GM12873 (cell line): ENCODE measurements around the gene DISC1.

ENCODE experiments used
- CTCF ChIP-seq: IDR thresholded peaks from 2 replicates; pipeline ENCODE4 v1.5.1; 2012; ENCODE audit warnings: low read depth, mild to moderate bottlenecking, moderate library complexity, low read length, control low read depth; ENCODE audit not compliant: insufficient read depth; ENCODE audit errors: missing control alignments

Gene DISC1

GRCh38 chr1:231879296-231879695 lies 252.7 kb downstream of the DISC1 start:
- no peak for TF ChIP-seq CTCF

DNA sequence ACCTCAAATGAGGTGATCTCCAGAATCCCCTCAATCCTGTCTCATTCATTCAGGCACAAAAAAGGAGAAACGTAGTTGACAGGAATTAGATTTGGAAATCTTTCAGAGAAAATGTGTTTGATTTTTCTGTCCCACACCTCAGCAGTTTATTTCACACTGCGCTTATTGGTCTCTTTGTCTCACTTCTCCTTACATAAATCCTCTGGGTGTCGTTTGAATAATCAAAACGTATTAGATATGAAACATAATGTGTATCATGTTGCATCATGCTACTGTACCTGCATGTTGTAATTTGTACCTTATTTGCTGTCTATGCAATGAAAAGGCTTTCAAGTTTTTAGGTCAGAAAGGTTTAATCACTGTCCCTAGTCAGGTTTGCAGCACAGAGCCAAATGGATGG lies 255.7 kb downstream of the DISC1 start:
- TF ChIP-seq CTCF, result no peak

DNA sequence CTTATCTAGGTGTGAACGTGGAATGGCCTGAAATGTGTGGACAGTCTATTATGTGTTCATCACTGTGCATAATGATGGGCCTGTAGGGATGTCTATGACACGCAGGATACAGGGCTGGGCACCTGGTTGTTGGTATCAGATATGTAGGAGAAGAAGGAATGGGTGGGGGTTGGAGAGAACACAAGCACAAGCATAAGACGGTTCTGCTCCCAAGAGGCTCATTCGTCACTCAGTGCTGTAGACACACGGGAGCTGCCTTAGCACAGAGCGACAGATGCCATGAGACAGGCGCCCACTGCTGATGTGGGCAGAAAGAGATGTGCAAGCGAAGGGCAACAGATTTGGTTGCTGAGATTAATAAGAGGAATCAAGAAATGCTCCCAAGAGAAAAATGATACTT lies 256.2 kb downstream of the DISC1 start:
- TF ChIP-seq CTCF, result no peak

DNA sequence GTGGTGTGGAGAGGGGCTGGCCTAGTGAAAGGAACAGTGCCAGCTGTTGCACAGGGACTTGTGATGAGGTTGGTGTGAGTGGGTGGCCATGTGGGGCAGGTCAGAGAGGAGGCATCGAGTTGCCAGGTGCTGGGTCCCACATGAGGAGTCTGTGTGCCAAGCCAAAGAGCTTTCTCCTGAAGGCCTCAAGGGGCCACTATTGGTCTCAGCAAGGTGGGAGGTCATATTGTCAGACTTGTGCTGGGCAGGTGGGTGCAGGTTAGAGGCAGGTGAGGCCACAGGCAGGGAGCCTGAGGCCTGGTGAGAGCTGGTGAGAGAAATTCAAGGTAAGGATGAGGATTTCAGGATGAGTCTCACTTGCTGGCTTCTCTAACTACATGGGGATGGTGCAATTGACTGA lies 256.8 kb downstream of the DISC1 start:
- TF ChIP-seq CTCF, result peak; percentile 18

DNA sequence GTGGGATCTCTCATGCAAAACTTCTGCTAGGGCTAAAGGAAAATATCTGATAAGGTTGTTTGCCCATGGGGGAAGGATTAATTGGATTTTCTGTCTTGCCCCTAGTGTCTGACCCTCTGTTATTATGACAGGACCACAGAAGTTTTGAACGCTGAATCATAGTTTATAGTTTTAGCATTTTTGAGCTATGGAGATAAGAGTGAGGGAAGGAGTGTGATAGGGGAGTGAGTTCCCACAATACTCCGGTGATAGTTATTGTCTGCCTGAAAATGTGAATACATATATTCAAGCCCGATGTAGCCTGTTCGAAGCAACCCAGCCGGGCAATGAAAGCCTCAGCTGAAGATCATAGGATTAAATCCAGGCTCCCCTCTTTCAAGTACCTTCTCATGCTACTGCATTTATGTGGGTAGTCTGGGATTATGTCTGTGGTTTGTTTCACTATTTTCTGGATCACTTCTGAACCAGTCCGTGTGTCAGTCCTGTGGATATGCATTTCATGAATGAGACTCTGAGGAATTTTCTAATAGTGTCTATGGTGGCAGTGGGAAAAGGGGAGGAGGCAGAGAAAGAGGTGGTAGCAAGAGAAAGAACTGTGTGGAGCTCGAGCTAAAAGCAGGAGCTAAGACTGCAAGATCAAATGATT lies 258.7 kb downstream of the DISC1 start:
- TF ChIP-seq CTCF, result no peak

GRCh38 chr1:231887166-231887565 lies 260.6 kb downstream of the DISC1 start:
- TF ChIP-seq CTCF, result no peak

DNA sequence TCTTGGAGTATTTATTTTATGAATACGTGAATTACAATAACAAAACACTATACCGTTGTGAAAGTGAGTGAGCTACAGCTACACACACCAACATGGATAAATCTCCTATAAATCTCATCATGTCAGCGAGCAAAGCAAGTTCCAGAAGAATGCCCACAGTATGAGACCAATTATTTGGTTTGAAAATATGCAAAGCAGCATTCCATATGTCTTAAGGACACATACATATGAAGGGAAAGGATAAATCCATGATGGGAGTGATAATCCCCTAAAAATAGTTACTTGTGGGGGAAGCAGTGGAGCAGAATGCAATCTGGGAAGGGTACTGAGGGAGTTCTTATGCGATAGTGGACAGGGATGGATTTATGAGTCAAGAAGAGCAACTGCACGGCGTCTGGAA lies 261.3 kb downstream of the DISC1 start:
- TF ChIP-seq CTCF, result no peak
